Liver (tissue), 2 donors: ENCODE data around the gene CDH4.

Source experiments
- CTCF ChIP-seq: fragments of 150-350 bp; IDR thresholded peaks from 2 replicates; pipeline ENCODE4 v1.5.1; 2017; ENCODE audit warnings: improper control_type of control experiment, low read depth, low read length; ENCODE audit not compliant: missing input control
- YY1 ChIP-seq: IDR thresholded peaks from 2 replicates; pipeline ENCODE4 v1.6.1; 2016; ENCODE audit warnings: antibody characterized with exemption, mild to moderate bottlenecking
- TF ChIP-seq, protein P1 (sequence below): IDR thresholded peaks from 2 replicates; pipeline ENCODE4 v1.6.1; 2016; ENCODE audit warnings: antibody characterized with exemption, mild to moderate bottlenecking
- donor health status: healthy.

DNA sequence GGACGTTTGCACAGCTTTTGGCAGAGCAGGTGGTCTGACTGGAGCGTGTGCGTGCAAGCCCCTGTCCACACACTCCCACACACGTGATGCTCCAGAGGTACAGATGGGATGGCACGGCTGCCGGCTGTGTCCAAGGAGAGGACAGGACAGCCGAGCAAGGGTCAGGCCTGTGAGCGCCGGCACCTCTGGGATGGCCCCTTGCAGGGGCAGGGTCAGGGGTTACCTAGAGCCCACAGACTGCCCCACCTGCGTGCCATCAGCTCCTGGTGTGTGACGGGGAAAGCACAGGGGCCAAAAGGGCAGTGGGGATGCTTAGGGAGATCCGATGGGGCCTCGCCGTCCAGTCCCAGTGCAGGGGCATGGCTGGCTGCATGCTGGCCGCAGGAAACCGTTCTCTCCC, 623.9 kb downstream of the CDH4 start:
- TF ChIP-seq CTCF (no peak), YY1 (no peak)
- TF ChIP-seq, protein P1, sequence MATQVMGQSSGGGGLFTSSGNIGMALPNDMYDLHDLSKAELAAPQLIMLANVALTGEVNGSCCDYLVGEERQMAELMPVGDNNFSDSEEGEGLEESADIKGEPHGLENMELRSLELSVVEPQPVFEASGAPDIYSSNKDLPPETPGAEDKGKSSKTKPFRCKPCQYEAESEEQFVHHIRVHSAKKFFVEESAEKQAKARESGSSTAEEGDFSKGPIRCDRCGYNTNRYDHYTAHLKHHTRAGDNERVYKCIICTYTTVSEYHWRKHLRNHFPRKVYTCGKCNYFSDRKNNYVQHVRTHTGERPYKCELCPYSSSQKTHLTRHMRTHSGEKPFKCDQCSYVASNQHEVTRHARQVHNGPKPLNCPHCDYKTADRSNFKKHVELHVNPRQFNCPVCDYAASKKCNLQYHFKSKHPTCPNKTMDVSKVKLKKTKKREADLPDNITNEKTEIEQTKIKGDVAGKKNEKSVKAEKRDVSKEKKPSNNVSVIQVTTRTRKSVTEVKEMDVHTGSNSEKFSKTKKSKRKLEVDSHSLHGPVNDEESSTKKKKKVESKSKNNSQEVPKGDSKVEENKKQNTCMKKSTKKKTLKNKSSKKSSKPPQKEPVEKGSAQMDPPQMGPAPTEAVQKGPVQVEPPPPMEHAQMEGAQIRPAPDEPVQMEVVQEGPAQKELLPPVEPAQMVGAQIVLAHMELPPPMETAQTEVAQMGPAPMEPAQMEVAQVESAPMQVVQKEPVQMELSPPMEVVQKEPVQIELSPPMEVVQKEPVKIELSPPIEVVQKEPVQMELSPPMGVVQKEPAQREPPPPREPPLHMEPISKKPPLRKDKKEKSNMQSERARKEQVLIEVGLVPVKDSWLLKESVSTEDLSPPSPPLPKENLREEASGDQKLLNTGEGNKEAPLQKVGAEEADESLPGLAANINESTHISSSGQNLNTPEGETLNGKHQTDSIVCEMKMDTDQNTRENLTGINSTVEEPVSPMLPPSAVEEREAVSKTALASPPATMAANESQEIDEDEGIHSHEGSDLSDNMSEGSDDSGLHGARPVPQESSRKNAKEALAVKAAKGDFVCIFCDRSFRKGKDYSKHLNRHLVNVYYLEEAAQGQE = no peak
